Measurements from ENCODE around the gene RHBDL2. TPM values are rescaled to one million over a fixed set of nuclear protein-coding genes. Genes with fewer than 3 reads are reported as not detected.

The RHBDL2 gene
- polyA plus RNA-seq, 3 donors = 0.08 TPM; not detected in 2

- no peak for DNase-seq
- Histone ChIP-seq H3K9me3 (replicated peaks in 1 of 2; ENCODE audit: control insufficient read depth in 1 of 2, insufficient read depth in 1 of 2, low read length in 2 of 2) (peaks cover 10 to 19% of the 10 kb centered on the region in 2 donors), H4K20me1 (ENCODE audit: insufficient read depth, low read length) (no peaks in the 10 kb centered on the region), H3K36me3 (replicated peaks in 1 of 2; ENCODE audit: control insufficient read depth in 1 of 2, insufficient read depth in 2 of 2, low read length in 2 of 2) (no peaks in the 10 kb centered on the region), H3K27me3 (ENCODE audit: control insufficient read depth in 2 of 2, insufficient read depth in 2 of 2, low read length in 2 of 2) (no peaks in the 10 kb centered on the region), H2AFZ (ENCODE audit: insufficient read depth, low read depth, low read length, poor library complexity, severe bottlenecking) (no peak overlapping the region), H3K4me3 (replicated peaks in 1 of 3; ENCODE audit: low read depth in 2 of 3, low read length in 3 of 3) (no peak overlapping the region), H3K27ac (ENCODE audit: low read depth in 1 of 2, low read length in 2 of 2) (no peak overlapping the region), H3K4me2 (replicated peaks; ENCODE audit: extremely low read depth, low read length, poor library complexity, severe bottlenecking) (no peak overlapping the region), H3K4me1 (ENCODE audit: control insufficient read depth in 1 of 2, insufficient read depth in 2 of 2, low read length in 2 of 2) (no peaks in the 10 kb centered on the region), H3K79me2 (ENCODE audit: insufficient read depth, low read length) (no peaks in the 10 kb centered on the region), H3K9ac (ENCODE audit: insufficient read depth, low read length, poor library complexity, severe bottlenecking) (no peak overlapping the region)
- peaks cover 7 to 26% (median 19%) of the 10 kb centered on the region in 7 donors for H3K9me3 Mint-ChIP-seq
- H3K27me3 Mint-ChIP-seq (ENCODE audit: low read depth in 3 of 3) = peaks cover 0 to 10% (median 2%) of the 10 kb centered on the region in 3 donors
- H3K36me3 Mint-ChIP-seq = no peaks in the 10 kb centered on the region
- H3K27ac Mint-ChIP-seq = peak overlapping the region in 1 of 7 donors; percentile 64
- TF ChIP-seq CTCF (IDR thresholded peaks at IDR 0.05) = no peak
- intact Hi-C loops (cut with micrococcal nuclease) = no loop called here
- no peaks in the 10 kb centered on the region for H3K4me1 Mint-ChIP-seq
- H3K4me3 Mint-ChIP-seq = no peak overlapping the region
- 95% methylated on average over 13 of the region's 13 CpGs for WGBS (ENCODE audit: insufficient coverage)
Measured at GRCh38 chr1:38908821-38909220, 32.8 kb downstream of the RHBDL2 start.

GRCh38 chr1:38905985-38906384, 35.6 kb downstream of the RHBDL2 start:
- Histone ChIP-seq H3K27me3 (ENCODE audit: control insufficient read depth in 2 of 2, insufficient read depth in 2 of 2, low read length in 2 of 2) (no peaks in the 10 kb centered on the region), H3K27ac (ENCODE audit: low read depth in 1 of 2, low read length in 2 of 2) (no peak overlapping the region), H3K9ac (ENCODE audit: insufficient read depth, low read length, poor library complexity, severe bottlenecking) (no peak overlapping the region), H3K4me1 (ENCODE audit: control insufficient read depth in 1 of 2, insufficient read depth in 2 of 2, low read length in 2 of 2) (no peaks in the 10 kb centered on the region), H2AFZ (ENCODE audit: insufficient read depth, low read depth, low read length, poor library complexity, severe bottlenecking) (no peak overlapping the region), H3K4me2 (replicated peaks; ENCODE audit: extremely low read depth, low read length, poor library complexity, severe bottlenecking) (no peak overlapping the region), H3K36me3 (replicated peaks in 1 of 2; ENCODE audit: control insufficient read depth in 1 of 2, insufficient read depth in 2 of 2, low read length in 2 of 2) (no peaks in the 10 kb centered on the region), H3K79me2 (ENCODE audit: insufficient read depth, low read length) (no peaks in the 10 kb centered on the region), H3K4me3 (replicated peaks in 1 of 3; ENCODE audit: low read depth in 2 of 3, low read length in 3 of 3) (no peak overlapping the region), H4K20me1 (ENCODE audit: insufficient read depth, low read length) (no peaks in the 10 kb centered on the region), H3K9me3 (replicated peaks in 1 of 2; ENCODE audit: control insufficient read depth in 1 of 2, insufficient read depth in 1 of 2, low read length in 2 of 2) (peaks cover 10 to 19% of the 10 kb centered on the region in 2 donors)
- WGBS (ENCODE audit: insufficient coverage) = no CpG with 5 or more reads among the region's 2 CpGs
- TF ChIP-seq CTCF (IDR thresholded peaks at IDR 0.05) = no peak
- peaks cover 7 to 27% (median 22%) of the 10 kb centered on the region in 7 donors for H3K9me3 Mint-ChIP-seq
- DNase-seq = no peak
- H3K27ac Mint-ChIP-seq = no peak overlapping the region
- H3K27me3 Mint-ChIP-seq (ENCODE audit: low read depth in 3 of 3) = peaks cover 0 to 5% (median 0%) of the 10 kb centered on the region in 3 donors
- no peaks in the 10 kb centered on the region for H3K36me3 Mint-ChIP-seq
- H3K4me1 Mint-ChIP-seq = no peaks in the 10 kb centered on the region
- intact Hi-C loops (cut with micrococcal nuclease) = no loop called here
- no peak overlapping the region for H3K4me3 Mint-ChIP-seq

Data from CD14-positive monocyte (primary cell).